ENCODE data around the gene DNM3.

DNA sequence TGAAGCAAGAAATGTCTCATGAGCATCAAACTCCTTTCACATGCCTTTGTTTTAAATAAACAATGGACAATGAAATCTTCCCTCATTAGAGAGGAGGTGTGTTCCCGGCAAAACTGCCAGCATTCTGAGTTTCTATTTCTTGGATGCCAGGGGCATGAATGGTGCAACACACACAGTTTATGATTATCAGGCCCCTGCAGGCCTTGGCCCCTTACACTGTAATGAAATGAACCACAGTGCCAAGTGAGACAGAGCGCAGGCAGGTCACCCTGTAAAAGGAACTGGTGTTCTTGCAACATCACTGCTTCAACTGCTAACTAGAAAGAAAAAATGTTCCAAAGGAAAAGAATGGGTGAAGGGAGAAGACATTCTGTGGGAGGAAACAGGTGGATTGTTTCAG is 606.3 kb downstream of the DNM3 start:
- TF ChIP-seq, protein P1, sequence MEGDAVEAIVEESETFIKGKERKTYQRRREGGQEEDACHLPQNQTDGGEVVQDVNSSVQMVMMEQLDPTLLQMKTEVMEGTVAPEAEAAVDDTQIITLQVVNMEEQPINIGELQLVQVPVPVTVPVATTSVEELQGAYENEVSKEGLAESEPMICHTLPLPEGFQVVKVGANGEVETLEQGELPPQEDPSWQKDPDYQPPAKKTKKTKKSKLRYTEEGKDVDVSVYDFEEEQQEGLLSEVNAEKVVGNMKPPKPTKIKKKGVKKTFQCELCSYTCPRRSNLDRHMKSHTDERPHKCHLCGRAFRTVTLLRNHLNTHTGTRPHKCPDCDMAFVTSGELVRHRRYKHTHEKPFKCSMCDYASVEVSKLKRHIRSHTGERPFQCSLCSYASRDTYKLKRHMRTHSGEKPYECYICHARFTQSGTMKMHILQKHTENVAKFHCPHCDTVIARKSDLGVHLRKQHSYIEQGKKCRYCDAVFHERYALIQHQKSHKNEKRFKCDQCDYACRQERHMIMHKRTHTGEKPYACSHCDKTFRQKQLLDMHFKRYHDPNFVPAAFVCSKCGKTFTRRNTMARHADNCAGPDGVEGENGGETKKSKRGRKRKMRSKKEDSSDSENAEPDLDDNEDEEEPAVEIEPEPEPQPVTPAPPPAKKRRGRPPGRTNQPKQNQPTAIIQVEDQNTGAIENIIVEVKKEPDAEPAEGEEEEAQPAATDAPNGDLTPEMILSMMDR (optimal IDR thresholded peaks at IDR 0.05 in 1 of 3, IDR thresholded peaks at IDR 0.05 in 1 of 3, conservative IDR thresholded peaks at IDR 0.05 in 1 of 3; ENCODE audit: extremely low read depth in 1 of 3, insufficient read depth in 2 of 3, low read length in 3 of 3): no peak
- no peak for TF ChIP-seq EZH2 (IDR thresholded peaks at IDR 0.05; ENCODE audit: low read length)
